Activated naive CD4-positive, alpha-beta T cell treated with Interleukin-2 at 50 U/mL for 16 hours (primary cell): Measurements from ENCODE around the gene KRTAP2-3.

Source experiments
- DNase-seq: peaks from one replicate; pipeline ENCODE4 v3.0.0-alpha.2; 2020

KRTAP2-3 gene

GRCh38 chr17:41026715-41027471 is 33.0 kb downstream of the KRTAP2-3 start, which contains the start of gene KRTAP1-5:
Gene KRTAP1-5, minus strand, starts transcription at chr17:41027208. Its CDS starts 53 bp downstream, at chr17:41027155.
- DNase-seq, result no peak

DNA sequence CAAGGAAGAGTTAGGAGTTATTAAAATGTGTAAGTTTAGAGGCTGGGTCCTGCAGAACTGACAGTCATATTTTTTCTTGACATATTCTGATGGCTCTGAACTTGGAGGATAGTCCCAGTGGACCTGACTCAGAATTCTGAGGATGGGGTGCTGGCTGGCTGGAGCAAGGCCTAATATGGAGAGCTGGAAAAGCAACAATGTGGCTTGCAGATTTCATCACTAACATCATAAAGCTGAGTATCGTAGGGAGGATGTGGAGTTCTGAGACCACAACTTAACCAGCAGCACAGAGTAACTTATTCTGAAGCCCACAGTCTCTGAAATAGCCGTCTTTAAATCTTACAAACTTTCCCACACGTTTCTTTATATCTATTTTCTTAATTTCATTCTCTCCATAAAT is 35.2 kb downstream of the KRTAP2-3 start:
- DNase-seq, result no peak

DNA sequence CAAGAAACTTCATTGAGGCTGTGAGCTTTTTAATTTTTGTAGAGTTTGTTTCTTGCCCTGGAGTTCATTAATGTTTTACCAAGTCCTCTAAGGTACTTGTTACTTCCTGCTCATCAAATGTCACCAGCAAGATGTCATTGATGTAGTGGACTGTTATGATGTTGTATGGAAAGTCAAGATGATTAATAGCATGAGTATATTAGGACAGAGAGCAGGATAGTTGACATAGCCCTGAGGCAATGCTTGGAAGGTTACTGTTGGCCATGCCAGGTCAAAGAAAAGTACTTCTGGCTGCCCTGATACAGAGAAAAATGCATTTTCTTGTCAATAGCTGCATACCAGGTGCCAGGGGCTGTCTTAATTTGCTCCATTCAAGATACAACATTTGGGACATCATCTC is 39.6 kb downstream of the KRTAP2-3 start:
- DNase-seq, result no peak

GRCh38 chr17:41019415-41019814 is 40.5 kb downstream of the KRTAP2-3 start:
- DNase-seq, result no peak

DNA sequence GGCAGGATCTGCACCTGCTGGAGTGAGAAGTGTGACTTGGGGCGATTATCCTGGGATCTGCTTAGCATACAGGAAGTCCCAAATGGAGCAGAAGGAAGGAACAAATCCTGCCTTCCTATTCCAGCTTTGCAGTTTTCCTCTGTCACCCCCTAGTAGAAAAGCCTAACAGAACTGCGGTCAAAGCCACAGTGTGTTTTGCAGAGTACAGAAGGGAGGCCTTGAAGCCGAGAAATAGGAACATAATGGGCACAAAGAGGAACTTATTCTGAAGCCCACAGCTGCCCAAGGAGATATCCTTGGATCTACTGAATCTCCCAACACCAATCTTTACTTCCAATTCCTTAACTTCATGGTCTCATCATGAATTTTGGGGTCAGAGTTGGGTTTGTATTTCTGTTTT is 41.4 kb downstream of the KRTAP2-3 start:
- no peak for DNase-seq

DNA sequence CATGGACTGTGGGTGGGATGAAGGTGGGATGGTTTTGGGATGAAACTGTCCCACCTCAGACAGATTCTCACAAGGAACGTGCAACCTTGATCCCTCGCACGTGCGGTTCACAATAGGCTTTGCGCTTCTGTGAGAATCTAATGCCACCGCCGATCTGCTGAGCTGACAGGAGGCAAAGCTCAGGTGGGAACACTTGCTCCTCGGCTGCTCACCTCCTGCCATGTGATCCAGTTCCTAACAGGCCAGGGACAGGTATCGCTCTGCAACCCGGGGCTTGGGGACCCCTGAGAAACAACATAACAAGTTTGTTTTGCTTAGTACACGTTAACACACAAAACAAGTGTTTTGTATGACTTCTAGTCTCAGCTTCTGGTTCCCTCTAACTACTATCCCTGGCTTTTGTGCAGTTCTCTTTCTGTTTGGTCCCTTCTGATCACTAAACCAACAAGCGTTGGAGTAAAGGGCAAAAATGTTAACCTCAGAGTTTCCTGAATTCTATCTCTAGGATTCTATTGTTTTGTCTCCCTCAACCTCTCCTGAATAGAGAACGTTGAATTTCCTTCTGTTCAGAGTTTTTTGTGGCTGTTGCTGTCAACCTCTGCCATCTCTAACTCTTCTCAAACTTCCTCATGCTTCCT is 43.2 kb downstream of the KRTAP2-3 start:
- DNase-seq, result no peak

DNA sequence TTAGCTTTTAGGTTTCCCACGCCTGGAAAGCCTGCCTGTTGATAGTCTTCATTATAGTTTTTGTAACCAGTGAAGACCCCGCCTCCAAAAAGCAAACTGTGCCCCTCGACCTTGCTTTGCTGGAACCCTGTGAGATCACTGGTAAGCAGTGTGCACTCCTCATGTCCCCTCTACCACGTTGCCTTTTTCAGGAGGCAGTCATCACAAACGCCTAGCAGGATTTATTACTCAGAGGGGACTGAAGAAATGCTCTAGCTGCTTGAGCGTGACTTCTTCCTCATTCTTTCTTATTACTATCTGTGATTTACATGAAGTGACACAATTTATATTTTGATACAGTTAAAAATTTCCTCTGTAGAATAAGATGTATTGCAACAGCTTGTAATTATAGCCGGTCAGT is 44.5 kb downstream of the KRTAP2-3 start:
- DNase-seq, result no peak

DNA sequence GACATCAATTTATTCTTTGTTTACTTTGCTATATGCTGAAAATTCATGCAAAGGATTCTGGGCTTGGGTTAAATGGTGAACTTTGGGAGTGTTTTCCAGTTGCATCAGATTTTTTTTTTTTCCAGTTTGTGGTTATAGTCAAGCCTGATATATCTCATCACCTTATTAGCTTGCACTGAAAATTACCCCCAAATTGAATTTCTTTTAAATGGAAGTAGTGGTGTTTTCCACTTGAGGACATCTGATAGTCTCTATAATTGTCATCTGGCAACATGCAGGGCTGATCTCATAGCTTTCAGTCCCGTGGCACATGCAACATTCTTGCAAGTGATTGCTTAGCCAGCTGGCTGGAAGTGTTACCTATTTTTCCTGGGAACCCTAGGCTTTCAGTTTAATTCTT is 46.3 kb downstream of the KRTAP2-3 start:
- no peak for DNase-seq

GRCh38 chr17:41013181-41013580 is 46.7 kb downstream of the KRTAP2-3 start:
- no peak for DNase-seq

GRCh38 chr17:41012326-41013120 is 47.4 kb downstream of the KRTAP2-3 start:
- DNase-seq, result no peak

- no peak for DNase-seq
These were observed 49.5 kb downstream of the KRTAP2-3 start for GRCh38 chr17:41010441-41010840.

GRCh38 chr17:41009936-41010335 is 50.0 kb downstream of the KRTAP2-3 start:
- no peak for DNase-seq

DNA sequence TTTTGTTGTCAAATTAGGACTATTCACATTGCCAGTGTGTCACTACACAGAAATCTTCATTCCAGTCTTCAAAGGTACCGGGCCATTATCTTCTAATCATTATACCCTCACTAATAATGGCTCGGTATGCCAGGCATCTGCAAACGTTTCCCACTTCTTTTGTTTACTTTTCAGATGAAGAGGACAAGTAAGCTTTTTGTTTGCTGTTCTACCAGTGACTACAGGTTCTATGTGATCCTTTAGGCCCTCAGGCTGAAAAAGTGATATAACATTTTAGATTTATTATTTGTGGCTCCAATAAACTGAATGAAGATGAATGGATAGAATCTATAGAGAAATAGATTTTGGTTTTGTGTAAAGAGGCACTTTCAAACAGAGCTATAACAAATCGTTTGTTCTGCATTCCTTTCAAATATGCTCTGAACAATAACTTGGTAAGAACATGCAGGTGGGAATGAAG is 50.6 kb downstream of the KRTAP2-3 start:
- DNase-seq, result no peak
